Coronary artery (tissue), 2 donors: Measurements from ENCODE around the gene PLA2G4B.

ENCODE experiments used
- DNase-seq: peaks from one replicate; pipeline ENCODE4 v3.0.0-alpha.2; 2017; ENCODE audit warnings: low spot score
- H3K27ac ChIP-seq, 2 donors: fragments of 200-600 bp; sonication (generic); one replicate each; pipeline ENCODE4 v1.5.1; 2016 to 2019
- H3K4me3 ChIP-seq: fragments of 200-600 bp; sonication (generic); 2 replicates; pipeline ENCODE4 v1.5.1; 2016; ENCODE audit warnings: mild to moderate bottlenecking, moderate library complexity
- TF ChIP-seq, protein P1 (sequence below): fragments of 200-600 bp; sonication (generic); IDR thresholded peaks from one replicate; pipeline ENCODE4 v1.5.1; 2019; ENCODE audit warnings: antibody characterized with exemption

Gene PLA2G4B

DNA sequence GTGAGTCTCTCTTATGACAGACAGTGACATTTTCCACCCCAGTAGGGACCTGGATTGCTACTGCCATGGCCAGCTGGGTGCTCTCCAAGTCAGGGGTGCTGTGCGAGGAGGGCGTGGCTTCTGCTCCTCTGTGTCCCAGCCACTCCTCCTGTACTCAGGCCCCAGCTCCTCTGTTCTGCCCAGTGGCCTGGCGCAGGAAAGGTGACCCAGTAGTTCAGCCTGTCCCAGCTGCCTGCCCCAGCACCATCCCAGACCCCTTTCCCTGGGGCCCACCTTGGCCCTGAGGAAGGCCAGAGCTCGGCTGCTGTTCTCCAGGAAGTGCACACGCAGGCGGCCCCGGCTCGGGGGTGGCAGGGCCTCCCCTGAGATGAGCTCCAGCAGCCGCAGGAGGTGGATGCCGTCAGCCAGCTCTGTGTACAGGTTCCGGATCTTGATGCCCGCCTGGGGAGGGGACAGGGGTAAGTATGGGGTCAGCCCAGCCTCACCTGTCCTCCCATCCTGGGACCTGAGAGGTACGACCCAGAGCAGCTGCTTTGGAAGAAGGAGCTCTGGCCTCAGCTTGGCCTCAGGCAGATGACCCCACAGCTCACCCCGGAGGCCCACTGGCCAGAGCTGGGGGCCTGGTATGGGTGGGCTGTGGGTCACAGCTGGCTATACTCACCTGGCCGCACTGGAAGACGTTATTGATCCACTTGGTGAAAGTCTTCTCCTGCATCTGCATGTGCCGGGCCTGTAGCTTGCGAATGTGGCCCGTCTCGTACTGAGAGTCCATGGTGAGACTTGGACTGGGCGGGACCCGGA lies 54.2 kb downstream of the PLA2G4B start:
- Histone ChIP-seq H3K27ac (no peak overlapping the region), H3K4me3 (no peak overlapping the region)
- DNase-seq, result no peak
- TF ChIP-seq, protein P1, sequence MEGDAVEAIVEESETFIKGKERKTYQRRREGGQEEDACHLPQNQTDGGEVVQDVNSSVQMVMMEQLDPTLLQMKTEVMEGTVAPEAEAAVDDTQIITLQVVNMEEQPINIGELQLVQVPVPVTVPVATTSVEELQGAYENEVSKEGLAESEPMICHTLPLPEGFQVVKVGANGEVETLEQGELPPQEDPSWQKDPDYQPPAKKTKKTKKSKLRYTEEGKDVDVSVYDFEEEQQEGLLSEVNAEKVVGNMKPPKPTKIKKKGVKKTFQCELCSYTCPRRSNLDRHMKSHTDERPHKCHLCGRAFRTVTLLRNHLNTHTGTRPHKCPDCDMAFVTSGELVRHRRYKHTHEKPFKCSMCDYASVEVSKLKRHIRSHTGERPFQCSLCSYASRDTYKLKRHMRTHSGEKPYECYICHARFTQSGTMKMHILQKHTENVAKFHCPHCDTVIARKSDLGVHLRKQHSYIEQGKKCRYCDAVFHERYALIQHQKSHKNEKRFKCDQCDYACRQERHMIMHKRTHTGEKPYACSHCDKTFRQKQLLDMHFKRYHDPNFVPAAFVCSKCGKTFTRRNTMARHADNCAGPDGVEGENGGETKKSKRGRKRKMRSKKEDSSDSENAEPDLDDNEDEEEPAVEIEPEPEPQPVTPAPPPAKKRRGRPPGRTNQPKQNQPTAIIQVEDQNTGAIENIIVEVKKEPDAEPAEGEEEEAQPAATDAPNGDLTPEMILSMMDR, result no peak

DNA sequence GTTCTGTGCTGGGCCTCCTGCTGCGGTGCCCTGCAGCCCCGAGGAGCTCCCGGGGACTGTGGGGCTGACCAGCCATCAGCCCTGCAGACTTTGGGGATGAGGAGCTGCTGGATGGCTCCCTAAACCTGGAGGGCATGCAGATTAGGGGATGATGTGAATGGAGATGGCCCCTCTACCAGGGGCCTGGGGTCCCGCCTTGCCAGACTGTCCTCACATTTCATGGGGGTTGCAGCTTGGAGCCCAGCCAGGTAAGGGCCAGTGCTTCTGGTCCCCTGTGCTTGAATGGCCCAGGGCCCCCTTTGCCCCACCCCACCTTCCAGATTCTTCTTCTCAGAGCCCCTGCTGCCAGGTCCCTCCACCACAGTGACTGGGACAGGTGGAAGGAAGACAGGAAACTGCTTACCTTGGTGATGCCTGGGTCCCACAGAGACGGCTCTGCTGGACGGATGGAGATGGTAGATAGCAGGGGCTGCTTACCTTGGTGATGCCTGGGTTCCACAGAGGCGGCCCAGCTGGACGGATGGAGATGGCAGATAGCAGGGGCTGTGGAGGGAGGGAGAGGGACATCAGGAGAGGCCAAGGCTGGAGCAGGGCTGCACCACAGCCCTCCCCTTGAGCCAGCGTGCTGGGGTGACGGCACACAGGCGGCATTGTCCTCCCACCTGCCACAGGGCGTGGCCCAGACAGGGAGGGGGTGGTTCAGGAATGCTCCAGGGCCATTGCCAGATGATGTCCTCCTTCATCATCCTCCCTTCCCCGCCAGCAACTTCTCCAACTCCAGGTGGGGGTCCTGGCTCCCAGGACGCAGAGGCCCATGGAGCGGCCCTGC lies 55.0 kb downstream of the PLA2G4B start, which contains the start of gene SPTBN5:
TSS of gene SPTBN5 (minus strand) at position 632 of the 829 bp plus-strand sequence. CDS start at position 76, 556 bp downstream.
- H3K4me3 ChIP-seq, result peak within 1 kb of the TSS; percentile 59
- TF ChIP-seq, protein P1, result no peak
- no peak for DNase-seq
- peak within 1 kb of the TSS; percentile 26 to 78 for H3K27ac ChIP-seq

DNA sequence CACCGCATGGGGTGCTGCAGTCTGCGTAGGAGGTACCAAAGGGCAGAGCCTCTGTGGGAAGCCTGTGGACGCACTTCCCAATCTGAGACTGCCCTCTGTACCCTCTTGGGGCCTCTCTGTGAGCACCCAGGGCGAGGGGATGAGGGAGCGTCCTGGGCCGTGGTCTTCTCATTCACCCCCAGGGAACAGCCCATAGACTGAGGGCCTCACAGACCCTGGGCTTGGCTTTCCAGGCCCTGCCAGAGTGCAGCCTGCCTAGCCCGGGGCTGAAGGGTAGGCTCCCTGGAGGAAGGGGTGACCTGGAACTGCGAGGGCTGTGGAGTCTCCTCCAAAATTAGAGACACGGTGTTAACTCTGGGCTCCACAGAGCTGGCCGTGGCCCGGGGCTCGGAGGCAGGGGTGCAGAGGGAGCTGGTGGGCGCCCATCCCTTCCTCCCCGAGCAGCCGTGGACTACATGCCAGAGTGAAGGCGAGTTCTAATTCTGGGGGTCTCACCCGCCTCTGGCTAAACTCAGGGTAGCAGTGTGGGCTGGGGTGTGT lies 55.7 kb downstream of the PLA2G4B start:
- Histone ChIP-seq H3K27ac (peak overlapping the region; percentile 26 to 78), H3K4me3 (peak overlapping the region; percentile 59)
- TF ChIP-seq, protein P1, result no peak
- DNase-seq, result no peak

DNA sequence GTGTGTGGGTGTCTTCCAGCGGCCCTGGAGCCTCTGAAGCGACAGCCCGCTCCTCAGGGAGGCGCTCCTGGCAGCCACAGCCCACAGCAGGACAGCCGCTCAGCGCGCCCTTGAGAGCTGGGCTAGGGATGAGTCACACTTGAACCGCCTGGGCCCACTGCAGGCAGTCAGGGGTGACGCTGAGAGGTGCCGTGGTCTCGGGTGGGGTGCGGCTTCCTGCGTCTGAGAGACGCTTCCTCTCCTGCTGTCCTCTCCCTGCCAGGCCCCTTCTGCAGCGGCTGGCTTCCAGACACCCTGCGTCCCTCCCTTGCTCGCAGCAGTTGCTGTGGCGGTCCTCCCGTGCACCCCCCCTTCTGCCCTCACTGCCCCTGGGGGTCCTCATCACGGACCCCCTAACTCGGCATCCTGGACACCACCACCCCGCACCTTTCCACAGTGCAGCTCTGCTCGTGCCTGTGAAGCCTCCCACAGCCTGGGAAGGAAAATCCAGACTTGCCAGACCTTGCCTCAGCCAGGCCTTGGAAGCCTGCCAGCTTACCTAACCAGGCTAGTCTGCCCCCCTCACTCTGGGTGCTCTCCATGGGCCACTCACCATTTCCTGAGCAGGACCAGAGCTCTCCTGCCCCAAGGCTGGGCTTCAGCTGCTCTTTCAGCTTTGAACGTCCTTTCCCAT lies 56.3 kb downstream of the PLA2G4B start:
- TF ChIP-seq, protein P1, result no peak
- DNase-seq, result peak; percentile 87
- H3K27ac ChIP-seq, result peak overlapping the region; percentile 26 to 78
- peak overlapping the region; percentile 59 for H3K4me3 ChIP-seq

DNA sequence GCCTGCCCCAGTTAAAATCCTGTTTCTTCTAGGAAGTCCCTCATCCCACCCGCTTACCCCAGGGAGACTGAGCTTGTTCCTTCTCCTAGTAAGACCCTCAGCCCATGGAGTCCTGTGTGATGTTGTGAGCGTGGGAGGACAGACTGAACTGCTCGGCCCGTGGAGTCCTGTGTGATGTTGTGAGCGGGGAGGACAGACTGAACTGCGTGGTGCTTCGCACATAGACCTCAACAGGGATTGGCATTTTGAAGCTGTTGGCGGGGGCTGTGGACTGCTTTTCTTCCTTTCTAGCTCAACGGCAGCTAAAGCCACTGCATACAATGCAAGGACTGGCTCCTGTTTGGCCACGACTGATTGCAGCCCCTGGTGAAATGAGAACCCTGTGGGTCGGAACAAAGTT lies 56.8 kb downstream of the PLA2G4B start:
- H3K4me3 ChIP-seq, result no peak overlapping the region
- TF ChIP-seq, protein P1, result no peak
- H3K27ac ChIP-seq, result peak overlapping the region in 1 of 2 donors; percentile 78
- DNase-seq, result no peak

DNA sequence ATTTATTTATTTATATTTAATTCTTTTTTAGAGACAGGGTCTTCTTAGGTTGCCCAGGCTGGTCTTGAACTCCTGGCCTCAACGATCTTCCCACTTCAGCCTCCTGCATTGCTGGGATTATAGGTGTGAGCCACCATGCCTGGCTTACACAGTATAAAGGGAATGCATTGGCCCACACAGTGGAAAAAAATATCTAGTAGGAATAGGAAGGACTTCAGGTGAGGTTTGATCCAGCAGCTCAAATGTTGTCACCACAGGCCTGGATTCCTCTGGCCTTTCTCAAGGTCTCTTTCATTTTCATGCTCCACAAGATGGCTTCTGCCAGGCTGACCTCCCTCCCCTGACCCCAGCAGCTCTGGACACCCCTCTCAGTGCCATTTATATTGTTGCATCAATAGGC lies 57.3 kb downstream of the PLA2G4B start:
- no peak overlapping the region for H3K27ac ChIP-seq
- TF ChIP-seq, protein P1, result no peak
- DNase-seq, result no peak
- H3K4me3 ChIP-seq, result no peak overlapping the region
